Astrocyte of the cerebellum (primary cell): ENCODE data around the gene C1RL.
A peak's percentile ranks its signal among the peaks of the same experiment; 100 is the strongest.
"Not testable (repeated sequence)": the region's sequence is repeated elsewhere in the genome, so short reads cannot be mapped to it uniquely, and the experiment has no call there.

Source experiments
- DNase-seq: peaks from one replicate; pipeline ENCODE4 v3.0.0-alpha.2; 2011; ENCODE audit warnings: low read depth
- H3K4me3 ChIP-seq: 2 replicates; pipeline ENCODE4 v1.5.1; 2011; ENCODE audit warnings: mild to moderate bottlenecking, low read depth, low read length, moderate library complexity
- CTCF ChIP-seq: IDR thresholded peaks from 2 replicates; pipeline ENCODE4 v1.5.1; 2012; ENCODE audit warnings: low read length, low read depth, moderate library complexity, mild to moderate bottlenecking; ENCODE audit errors: missing control alignments
- in situ Hi-C: cut with HindIII; loops from 2 replicates; pipeline ENCODE4 v1.10.0; 2017; ENCODE audit warnings: low sequenced_read_pairs

The C1RL gene

GRCh38 chr12:7109572-7109920 lies 532 bp upstream of the C1RL start:
- DNase-seq = no peak
- TF ChIP-seq CTCF = no peak
- in situ Hi-C loops = loop anchor here (5.0 kb wide), 1 partner anchor 52 kb away; no protein-coding TSS in a partner anchor
- H3K4me3 ChIP-seq = peak overlapping the region; percentile 61

GRCh38 chr12:7108003-7108795 lies 815 bp downstream of the C1RL start:
- DNase-seq = no peak
- in situ Hi-C loops = loop anchor here (5.0 kb wide), 1 partner anchor 51 kb away; no protein-coding TSS in a partner anchor
- H3K4me3 ChIP-seq = peak overlapping the region; percentile 61
- no peak for TF ChIP-seq CTCF

GRCh38 chr12:7107636-7108002 lies 1.4 kb downstream of the C1RL start:
- in situ Hi-C loops = loop anchor here (5.0 kb wide), 1 partner anchor 50 kb away; no protein-coding TSS in a partner anchor
- DNase-seq = no peak
- H3K4me3 ChIP-seq = peak overlapping the region; percentile 61
- TF ChIP-seq CTCF = no peak

GRCh38 chr12:7107181-7107580 lies 1.8 kb downstream of the C1RL start:
- in situ Hi-C loops = loop anchor here (5.0 kb wide), 1 partner anchor 50 kb away; no protein-coding TSS in a partner anchor
- not testable (repeated sequence) for DNase-seq, H3K4me3 ChIP-seq

- no peak for TF ChIP-seq CTCF
- in situ Hi-C loops = loop anchor here (5.0 kb wide), 1 partner anchor 49 kb away; no protein-coding TSS in a partner anchor
- H3K4me3 ChIP-seq = no peak overlapping the region
- no peak for DNase-seq
Observed at GRCh38 chr12:7106082-7106481, 2.9 kb downstream of the C1RL start.

- no peak overlapping the region for H3K4me3 ChIP-seq
Observed at GRCh38 chr12:7103837-7104584, 5.0 kb downstream of the C1RL start.

More at GRCh38 chr12:7103837-7104584, 5.0 kb downstream of the C1RL start:
- no peak for DNase-seq
- in situ Hi-C loops = no loop called here
- TF ChIP-seq CTCF = no peak
